CD14-positive monocyte (primary cell): ENCODE data around the gene CDKN2AIP. TPM values are rescaled to one million over a fixed set of nuclear protein-coding genes. Genes with fewer than 3 reads are reported as not detected.

Experiments
- DNase-seq, 3 donors: peaks; one replicate each; pipeline ENCODE4 v3.0.0-alpha.2; 2011 to 2022
- H2AFZ ChIP-seq: 2 replicates; pipeline ENCODE4 v1.6.0; 2012; ENCODE audit warnings: mild to moderate bottlenecking, low read depth, low read length, inconsistent platforms; ENCODE audit not compliant: insufficient read depth, poor library complexity, severe bottlenecking
- H3K27ac ChIP-seq, 2 donors: 1 replicate in 1 of 2; 2 replicates in 1 of 2; pipeline ENCODE4 v1.5.1; 2012 to 2013; ENCODE audit warnings: low read length in 2 of 2, control low read depth in 1 of 2, inconsistent platforms in 1 of 2, low read depth in 1 of 2, mild to moderate bottlenecking in 1 of 2
- H3K27me3 ChIP-seq, 2 donors: one replicate each; pipeline versions ENCODE4 v1.6.0 to v1.6.1; 2011 to 2013; ENCODE audit warnings: low read length in 2 of 2; ENCODE audit not compliant: control insufficient read depth in 2 of 2, insufficient read depth in 2 of 2
- H3K36me3 ChIP-seq, 2 donors: replicated peaks in 1 of 2; 1 replicate in 1 of 2; 2 replicates in 1 of 2; pipeline versions ENCODE4 v1.5.1 to v1.6.1; 2012 to 2013; ENCODE audit warnings: low read length in 2 of 2, control low read depth in 1 of 2, inconsistent platforms in 1 of 2, mild to moderate bottlenecking in 1 of 2; ENCODE audit not compliant: insufficient read depth in 2 of 2, control insufficient read depth in 1 of 2
- H3K4me1 ChIP-seq, 2 donors: 1 replicate in 1 of 2; 2 replicates in 1 of 2; pipeline versions ENCODE4 v1.5.1 to v1.6.1; 2012 to 2013; ENCODE audit warnings: low read length in 2 of 2, control low read depth in 1 of 2, inconsistent platforms in 1 of 2, mild to moderate bottlenecking in 1 of 2, moderate library complexity in 1 of 2; ENCODE audit not compliant: insufficient read depth in 2 of 2, control insufficient read depth in 1 of 2
- H3K4me2 ChIP-seq: replicated peaks from 2 replicates; pipeline ENCODE3; 2012; ENCODE audit warnings: low read length, moderate library complexity, mild to moderate bottlenecking; ENCODE audit not compliant: poor library complexity, severe bottlenecking; ENCODE audit errors: extremely low read depth
- H3K4me3 ChIP-seq, 3 experiments: fragments of 200-600 bp in 1 of 3; sonication (generic) in 1 of 3; replicated peaks in 1 of 3; 1 replicate in 2 of 3; 2 replicates in 1 of 3; pipeline ENCODE4 v1.5.1; 2011 to 2013; ENCODE audit warnings: low read length in 3 of 3, mild to moderate bottlenecking in 3 of 3, control low read depth in 2 of 3, low read depth in 2 of 3, inconsistent platforms in 1 of 3, moderate library complexity in 1 of 3
- H3K79me2 ChIP-seq: 2 replicates; pipeline ENCODE4 v1.6.0; 2012; ENCODE audit warnings: mild to moderate bottlenecking, control low read depth, inconsistent platforms, low read length, moderate library complexity; ENCODE audit not compliant: insufficient read depth
- H3K9ac ChIP-seq: 2 replicates; pipeline ENCODE4 v1.6.0; 2017; ENCODE audit warnings: low read length, mild to moderate bottlenecking; ENCODE audit not compliant: insufficient read depth, poor library complexity, severe bottlenecking
- H3K9me3 ChIP-seq, 2 donors: replicated peaks in 1 of 2; 1 replicate in 1 of 2; 2 replicates in 1 of 2; pipeline versions ENCODE4 v1.5.1 to v1.6.1; 2012 to 2013; ENCODE audit warnings: low read length in 2 of 2, control low read depth in 1 of 2; ENCODE audit not compliant: control insufficient read depth in 1 of 2, insufficient read depth in 1 of 2
- H4K20me1 ChIP-seq: 2 replicates; pipeline ENCODE4 v1.6.0; 2012; ENCODE audit warnings: mild to moderate bottlenecking, low read length, control low read depth, moderate library complexity; ENCODE audit not compliant: insufficient read depth
- H3K27ac Mint-ChIP-seq, 7 donors: one replicate each; pipeline ENCODE4 v1.8.0; 2020; ENCODE audit warnings: mild to moderate bottlenecking in 7 of 7, mixed read lengths in 7 of 7, moderate library complexity in 6 of 7, inconsistent platforms in 2 of 7
- H3K27me3 Mint-ChIP-seq, 3 donors: one replicate each; pipeline ENCODE4 v1.8.0; 2021 to 2022; ENCODE audit warnings: low read depth in 3 of 3, mild to moderate bottlenecking in 3 of 3, mixed read lengths in 3 of 3, moderate library complexity in 3 of 3, inconsistent platforms in 1 of 3
- H3K36me3 Mint-ChIP-seq, 2 donors: one replicate each; pipeline ENCODE4 v1.8.0; 2020; ENCODE audit warnings: mixed read lengths in 2 of 2, inconsistent platforms in 1 of 2, mild to moderate bottlenecking in 1 of 2
- H3K4me1 Mint-ChIP-seq: one replicate; pipeline ENCODE4 v1.8.0; 2020; ENCODE audit warnings: mild to moderate bottlenecking, mixed read lengths
- H3K4me3 Mint-ChIP-seq, 2 donors: one replicate each; pipeline ENCODE4 v1.8.0; 2020; ENCODE audit warnings: mild to moderate bottlenecking in 2 of 2, mixed read lengths in 2 of 2, moderate library complexity in 1 of 2
- H3K9me3 Mint-ChIP-seq, 7 donors: one replicate each; pipeline ENCODE4 v1.8.0; 2020 to 2022; ENCODE audit warnings: mixed read lengths in 7 of 7, mild to moderate bottlenecking in 6 of 7, moderate library complexity in 6 of 7, inconsistent platforms in 2 of 7
- WGBS: methylation state at CpG from one replicate; pipeline ENCODE4 v1.1.5; 2013; ENCODE audit warnings: missing lambda C conversion rate; ENCODE audit not compliant: insufficient coverage; 5-methylcytosine and 5-hydroxymethylcytosine counted together
- intact Hi-C, 2 donors: fragments of 100-400 bp; cut with micrococcal nuclease; formaldehyde crosslinking; loops; one replicate each; pipeline versions ENCODE4 v1.15.0 to v1.15.1; 2023
- polyA plus RNA-seq, 3 donors: library from polyadenylated mRNA; depleted of rRNA in 1 of 3; unstranded in 2 of 3; stranded (reverse) in 1 of 3; fragments of 300-500 nt in 2 of 3; fragments of >200 nt in 1 of 3; fragmentation: Illumina TruSeq in 2 of 3; gene quantifications; 1 replicate in 2 of 3; 2 replicates in 1 of 3; pipeline ENCODE4 v1.2.3, GENCODE V29; 2012 to 2021
- TF ChIP-seq, protein P1 (sequence below): fragments of 200-600 bp; IDR thresholded peaks from one replicate; pipeline ENCODE4 v1.8.0; 2022; ENCODE audit warnings: antibody characterized with exemption, mild to moderate bottlenecking

The CDKN2AIP gene
- polyA plus RNA-seq, 3 donors, result 3.1 to 4.4 (median 3.7) TPM

DNA sequence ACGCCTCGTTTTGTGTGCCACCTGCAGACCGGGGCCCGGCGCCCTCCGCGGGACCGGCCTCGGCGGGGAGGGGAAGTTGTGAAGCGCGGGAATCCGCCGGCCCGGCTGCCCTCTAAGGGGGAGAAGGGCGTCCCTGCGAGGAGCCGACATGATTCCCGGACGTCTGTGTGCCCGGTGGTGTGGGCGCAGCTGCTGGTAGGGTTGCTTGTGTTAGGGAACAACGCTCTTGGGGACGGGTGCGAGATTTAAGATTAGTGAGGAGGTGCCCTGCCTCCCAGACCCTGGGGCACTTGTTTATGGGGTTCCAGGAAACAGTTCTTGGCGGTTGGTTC, 627 bp downstream of the CDKN2AIP start:
- H3K4me3 ChIP-seq, result peak overlapping the region; percentile 50 to 99 (median 92)
- H3K4me2 ChIP-seq, result peak overlapping the region; percentile 83
- Mint-ChIP-seq H3K27me3 (peaks cover 0 to 8% (median 0%) of the 10 kb centered on the region in 3 donors), H3K36me3 (peaks cover 33% of the 10 kb centered on the region in 2 donors), H3K27ac (peak overlapping the region; percentile 87 to 97 (median 95)), H3K4me3 (peak overlapping the region; percentile 95 to 96), H3K4me1 (peaks cover 37% of the 10 kb centered on the region), H3K9me3 (no peaks in the 10 kb centered on the region)
- H3K27me3 ChIP-seq, result no peaks in the 10 kb centered on the region
- peaks cover 41% of the 10 kb centered on the region for H3K79me2 ChIP-seq
- H3K27ac ChIP-seq, result peak overlapping the region; percentile 92 to 96
- H3K9ac ChIP-seq, result peak overlapping the region; percentile 89
- H3K9me3 ChIP-seq, result no peaks in the 10 kb centered on the region
- TF ChIP-seq, protein P1, sequence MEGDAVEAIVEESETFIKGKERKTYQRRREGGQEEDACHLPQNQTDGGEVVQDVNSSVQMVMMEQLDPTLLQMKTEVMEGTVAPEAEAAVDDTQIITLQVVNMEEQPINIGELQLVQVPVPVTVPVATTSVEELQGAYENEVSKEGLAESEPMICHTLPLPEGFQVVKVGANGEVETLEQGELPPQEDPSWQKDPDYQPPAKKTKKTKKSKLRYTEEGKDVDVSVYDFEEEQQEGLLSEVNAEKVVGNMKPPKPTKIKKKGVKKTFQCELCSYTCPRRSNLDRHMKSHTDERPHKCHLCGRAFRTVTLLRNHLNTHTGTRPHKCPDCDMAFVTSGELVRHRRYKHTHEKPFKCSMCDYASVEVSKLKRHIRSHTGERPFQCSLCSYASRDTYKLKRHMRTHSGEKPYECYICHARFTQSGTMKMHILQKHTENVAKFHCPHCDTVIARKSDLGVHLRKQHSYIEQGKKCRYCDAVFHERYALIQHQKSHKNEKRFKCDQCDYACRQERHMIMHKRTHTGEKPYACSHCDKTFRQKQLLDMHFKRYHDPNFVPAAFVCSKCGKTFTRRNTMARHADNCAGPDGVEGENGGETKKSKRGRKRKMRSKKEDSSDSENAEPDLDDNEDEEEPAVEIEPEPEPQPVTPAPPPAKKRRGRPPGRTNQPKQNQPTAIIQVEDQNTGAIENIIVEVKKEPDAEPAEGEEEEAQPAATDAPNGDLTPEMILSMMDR, result no peak
- intact Hi-C loops, result loop anchor here in 1 of 2 donors (5.0 kb wide), 1 partner anchor 62 kb away; the partner anchor contains the start of gene ING2
- 0% methylated on average over 25 of the region's 26 CpGs for WGBS
- H4K20me1 ChIP-seq, result peaks cover 50% of the 10 kb centered on the region
- DNase-seq, result peak; percentile 24 to 45 (median 43)
- H2AFZ ChIP-seq, result peak overlapping the region; percentile 94
- peaks cover 35 to 39% of the 10 kb centered on the region in 2 donors for H3K4me1 ChIP-seq
- H3K36me3 ChIP-seq, result peaks cover 37 to 42% of the 10 kb centered on the region in 2 donors

DNA sequence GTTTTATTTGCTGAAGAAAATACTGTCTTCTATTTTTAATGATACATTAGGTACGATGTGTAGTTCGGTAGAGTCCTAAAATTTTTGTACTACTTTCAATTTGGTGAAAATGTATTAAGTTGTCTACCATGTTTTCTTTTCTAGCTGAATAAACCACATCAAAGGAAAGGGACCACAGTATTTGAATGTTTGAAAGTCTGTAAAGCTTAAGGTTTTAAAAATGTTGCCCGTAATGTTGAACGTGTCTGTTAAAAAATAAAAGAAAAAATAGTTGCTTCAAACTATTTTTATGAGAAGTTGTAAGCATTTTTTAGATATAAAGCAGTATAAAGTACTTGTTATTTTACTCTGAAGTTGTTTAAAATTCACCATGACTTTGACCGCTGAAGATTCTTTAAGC, 3.2 kb downstream of the CDKN2AIP start:
- Mint-ChIP-seq H3K4me3 (no peak overlapping the region), H3K27ac (no peak overlapping the region), H3K36me3 (peaks cover 45% of the 10 kb centered on the region in 2 donors), H3K27me3 (no peaks in the 10 kb centered on the region), H3K9me3 (no peaks in the 10 kb centered on the region), H3K4me1 (peaks cover 37% of the 10 kb centered on the region)
- no peak overlapping the region for H3K4me2 ChIP-seq
- peaks cover 44 to 66% of the 10 kb centered on the region in 2 donors for H3K36me3 ChIP-seq
- no peak overlapping the region for H3K27ac ChIP-seq
- H3K4me1 ChIP-seq, result peaks cover 35 to 39% of the 10 kb centered on the region in 2 donors
- DNase-seq, result no peak
- no peak overlapping the region for H3K4me3 ChIP-seq
- H3K79me2 ChIP-seq, result peaks cover 41% of the 10 kb centered on the region
- peaks cover 54% of the 10 kb centered on the region for H4K20me1 ChIP-seq
- WGBS, result no CpG with 5 or more reads among the region's 5 CpGs
- H3K9me3 ChIP-seq, result no peaks in the 10 kb centered on the region
- intact Hi-C loops, result loop anchor here (2.0 to 5.0 kb wide), 2 partner anchors 57 to 60 kb away; partner anchors contain the start of gene ING2 (in 2 of the 2)
- no peak overlapping the region for H2AFZ ChIP-seq
- no peaks in the 10 kb centered on the region for H3K27me3 ChIP-seq
- TF ChIP-seq, protein P1, result no peak
- H3K9ac ChIP-seq, result no peak overlapping the region
